Measurements from ENCODE around the gene GPATCH3.
A peak's percentile ranks its signal among the peaks of the same experiment; 100 is the strongest.
"Not testable (repeated sequence)": the region's sequence is repeated elsewhere in the genome, so short reads cannot be mapped to it uniquely, and the experiment has no call there.

The GPATCH3 gene

DNA sequence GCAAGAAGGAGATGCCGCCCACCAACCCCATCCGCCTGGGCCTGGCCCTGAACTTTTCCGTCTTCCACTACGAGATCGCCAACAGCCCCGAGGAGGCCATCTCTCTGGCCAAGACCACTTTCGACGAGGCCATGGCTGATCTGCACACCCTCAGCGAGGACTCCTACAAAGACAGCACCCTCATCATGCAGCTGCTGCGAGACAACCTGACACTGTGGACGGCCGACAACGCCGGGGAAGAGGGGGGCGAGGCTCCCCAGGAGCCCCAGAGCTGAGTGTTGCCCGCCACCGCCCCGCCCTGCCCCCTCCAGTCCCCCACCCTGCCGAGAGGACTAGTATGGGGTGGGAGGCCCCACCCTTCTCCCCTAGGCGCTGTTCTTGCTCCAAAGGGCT, 36.6 kb downstream of the GPATCH3 start:
- no peak for DNase-seq

DNA sequence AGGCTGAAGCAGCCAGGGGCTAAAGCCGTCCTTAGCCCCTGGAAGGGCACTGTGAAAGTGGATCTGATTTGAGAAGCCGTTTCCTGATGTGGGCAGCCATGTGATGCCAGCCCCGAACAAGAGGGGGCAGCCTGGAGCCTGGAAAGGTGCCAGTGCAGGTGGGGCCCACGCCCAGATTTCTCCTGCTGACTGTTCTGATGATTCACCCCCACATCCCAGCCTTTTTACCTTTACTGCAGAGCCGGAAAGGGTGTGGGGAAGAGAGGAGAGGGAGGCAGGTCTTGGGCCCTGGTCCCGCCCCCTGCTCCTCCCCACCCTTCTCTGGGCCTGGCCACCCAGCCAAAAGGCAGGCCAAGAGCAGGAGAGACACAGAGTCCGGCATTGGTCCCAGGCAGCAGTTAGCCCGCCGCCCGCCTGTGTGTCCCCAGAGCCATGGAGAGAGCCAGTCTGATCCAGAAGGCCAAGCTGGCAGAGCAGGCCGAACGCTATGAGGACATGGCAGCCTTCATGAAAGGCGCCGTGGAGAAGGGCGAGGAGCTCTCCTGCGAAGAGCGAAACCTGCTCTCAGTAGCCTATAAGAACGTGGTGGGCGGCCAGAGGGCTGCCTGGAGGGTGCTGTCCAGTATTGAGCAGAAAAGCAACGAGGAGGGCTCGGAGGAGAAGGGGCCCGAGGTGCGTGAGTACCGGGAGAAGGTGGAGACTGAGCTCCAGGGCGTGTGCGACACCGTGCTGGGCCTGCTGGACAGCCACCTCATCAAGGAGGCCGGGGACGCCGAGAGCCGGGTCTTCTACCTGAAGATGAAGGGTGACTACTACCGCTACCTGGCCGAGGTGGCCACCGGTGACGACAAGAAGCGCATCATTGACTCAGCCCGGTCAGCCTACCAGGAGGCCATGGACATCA, 37.2 kb downstream of the GPATCH3 start, which contains the start of gene SFN:
Gene SFN, plus strand, starts transcription at position 369 of the 904 bp plus-strand sequence. Its CDS starts 64 bp downstream, at position 433.
- no peak for DNase-seq

DNA sequence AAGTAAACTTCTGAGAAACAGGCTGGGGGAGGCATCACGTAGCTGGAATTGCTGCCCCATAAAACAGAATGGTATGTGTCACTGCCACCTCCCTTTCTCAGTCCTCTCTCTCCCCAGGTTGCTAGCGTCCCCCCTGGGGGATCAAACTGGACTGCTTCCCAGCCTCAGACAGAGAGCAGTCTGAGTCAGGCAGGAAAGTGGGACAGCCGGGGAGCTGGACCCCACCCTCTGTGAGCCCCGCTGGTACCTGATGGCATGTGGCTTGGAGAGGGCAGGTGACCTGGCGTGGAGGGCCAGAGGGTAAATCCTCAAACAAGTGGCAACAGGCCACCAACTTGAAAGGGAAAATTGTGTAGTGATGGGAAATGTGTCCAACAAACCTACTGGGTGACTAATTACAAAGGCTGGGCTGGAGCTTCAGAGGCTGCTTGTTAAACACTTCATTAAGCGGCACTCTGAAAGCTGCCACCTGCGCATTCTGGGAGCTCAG, 38.3 kb downstream of the GPATCH3 start:
- no peak for DNase-seq

DNA sequence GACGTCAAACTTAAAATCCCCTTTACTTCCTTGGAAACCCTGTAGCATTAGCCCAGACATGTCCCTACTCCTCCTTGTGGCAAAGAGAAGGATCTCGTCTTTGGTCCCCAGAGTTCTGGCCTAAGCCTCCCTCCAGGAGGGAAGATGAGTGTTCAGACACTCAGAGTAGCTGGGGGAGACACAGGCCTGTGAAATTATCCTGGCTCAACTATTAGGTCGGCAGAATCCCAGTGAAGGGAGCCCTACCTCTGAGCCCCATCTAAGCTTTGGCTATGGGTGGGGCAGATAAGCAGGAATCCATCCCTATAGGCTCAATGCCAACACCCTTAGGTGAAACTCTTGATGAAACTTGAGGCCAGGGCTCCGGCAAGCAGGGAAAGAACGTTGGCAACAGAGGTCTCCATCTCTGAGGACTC, 39.0 kb downstream of the GPATCH3 start:
- DNase-seq: no peak

DNA sequence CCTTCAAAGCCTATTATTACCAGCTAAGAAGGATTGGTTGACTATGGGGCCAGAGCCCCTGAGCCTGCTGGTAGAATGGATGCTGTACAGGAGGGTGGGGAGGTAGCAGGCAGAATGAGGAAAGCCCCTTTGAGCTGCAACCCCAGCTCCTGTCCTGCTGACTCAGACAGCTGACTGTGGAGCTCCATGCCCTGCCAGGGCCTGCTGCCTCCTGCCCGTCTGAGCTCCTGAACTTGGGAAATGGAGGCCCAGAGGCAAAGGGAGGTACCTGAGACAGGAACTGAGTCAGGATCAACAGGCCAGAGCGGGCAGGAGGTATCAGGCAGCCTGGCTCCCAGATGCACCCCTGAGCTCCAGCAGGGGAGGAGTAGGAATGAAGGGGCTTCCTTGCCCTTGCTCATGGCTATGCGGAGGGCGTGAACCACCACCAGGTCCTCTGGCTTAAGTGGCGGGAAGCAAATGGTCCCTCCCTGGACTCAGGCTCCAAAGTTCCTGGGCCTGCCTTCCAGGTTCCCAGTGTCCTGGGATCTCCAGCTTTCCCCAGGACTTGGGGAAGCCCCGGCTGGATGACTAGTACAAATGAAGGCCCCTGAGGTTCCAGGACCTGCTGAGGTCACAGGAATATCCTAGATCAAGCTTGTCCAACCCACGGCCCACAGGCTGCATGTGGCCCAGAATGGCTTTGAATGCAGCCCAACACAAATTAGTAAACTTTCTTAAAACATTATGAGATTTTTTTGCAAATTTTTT, 41.2 kb downstream of the GPATCH3 start:
- no peak for DNase-seq

DNA sequence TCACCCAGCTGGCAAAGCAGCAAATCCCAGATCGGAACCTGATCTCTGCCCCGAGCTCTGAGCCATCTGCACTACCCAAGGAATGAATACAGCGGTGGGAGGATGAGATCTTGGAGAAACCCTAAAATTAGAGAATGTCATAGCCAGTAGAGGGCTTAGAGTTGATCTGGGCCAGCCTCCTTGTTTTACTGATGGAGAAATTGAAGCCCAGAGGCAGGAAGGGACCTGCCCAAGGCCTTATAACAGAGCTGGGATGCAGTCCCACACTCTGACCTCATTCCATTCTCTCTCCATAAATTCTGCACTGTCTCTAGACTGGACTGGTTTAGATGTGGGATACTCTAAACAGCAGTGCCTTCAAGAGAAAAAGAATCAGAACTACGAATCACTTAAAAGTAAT, 42.1 kb downstream of the GPATCH3 start:
- peak; percentile 40 for DNase-seq

DNA sequence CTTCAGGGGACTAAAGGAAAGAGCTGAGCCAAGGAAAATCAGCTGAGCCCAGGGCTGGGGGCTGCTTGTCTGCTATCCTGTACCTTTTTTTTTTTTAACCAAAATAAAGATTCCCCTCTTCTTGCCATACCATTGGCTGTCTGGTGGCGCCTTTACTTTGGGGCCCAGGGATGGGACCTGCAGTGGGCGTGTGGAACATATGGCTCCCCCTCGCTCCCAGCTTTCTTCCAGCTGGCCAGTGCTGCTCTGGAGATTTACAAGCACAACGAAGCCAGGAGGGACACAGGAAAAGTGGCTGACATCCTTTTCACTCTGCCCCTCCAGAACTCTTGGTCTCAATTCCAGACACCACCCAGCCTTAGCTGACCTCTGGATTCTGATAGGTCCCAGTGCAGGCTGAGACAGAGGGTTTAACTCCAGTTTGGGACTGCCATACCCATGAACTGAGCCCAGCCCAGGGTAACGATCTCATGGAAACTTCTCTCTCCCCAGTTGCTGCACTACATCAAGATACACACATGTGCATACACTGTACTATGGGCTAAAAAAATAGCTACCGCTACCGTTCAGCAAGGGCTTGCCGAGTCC, 42.7 kb downstream of the GPATCH3 start:
- peak; percentile 56 for DNase-seq

DNA sequence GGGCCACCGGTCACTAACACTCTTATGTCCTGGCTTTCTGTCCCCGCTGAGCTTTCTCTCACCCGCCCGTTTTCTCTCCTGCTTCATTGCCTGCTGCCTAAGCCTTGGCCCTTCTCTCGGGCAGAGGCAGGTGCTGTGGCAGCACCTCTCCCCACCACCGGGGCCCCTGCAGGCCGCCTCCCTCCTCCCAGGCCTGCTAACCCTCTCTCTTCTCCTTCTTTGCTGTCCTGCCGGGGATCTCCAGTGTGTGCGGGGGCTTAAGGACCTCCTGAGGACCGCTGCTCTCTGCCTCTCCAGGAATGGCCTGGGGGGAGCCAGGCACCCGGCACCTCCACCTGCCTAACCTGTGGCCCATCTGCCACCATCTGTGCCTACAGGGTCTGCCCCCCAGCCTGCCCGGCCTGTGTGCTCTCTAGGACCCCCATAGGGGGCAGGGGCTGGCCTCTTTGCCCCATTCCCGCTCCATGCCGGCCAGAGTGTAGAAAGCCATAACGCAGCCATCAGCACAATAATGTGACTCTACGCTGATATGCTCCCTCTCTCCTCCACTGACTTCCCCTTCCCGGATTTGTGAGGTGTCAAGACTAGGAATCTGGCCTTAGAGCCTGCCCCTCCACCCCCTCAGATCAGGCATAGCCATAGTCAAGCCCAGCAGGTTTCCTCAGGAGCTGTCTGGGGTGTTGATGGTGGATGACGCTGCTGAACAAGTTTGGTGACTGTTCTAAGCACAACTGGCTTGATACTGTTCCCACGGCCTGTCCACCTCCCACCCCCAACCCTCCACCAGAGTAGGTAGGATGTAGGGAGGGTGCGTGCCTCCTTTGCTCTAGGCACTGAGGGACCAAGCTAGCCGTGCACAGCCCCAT, 43.4 kb downstream of the GPATCH3 start:
- DNase-seq: no peak

DNA sequence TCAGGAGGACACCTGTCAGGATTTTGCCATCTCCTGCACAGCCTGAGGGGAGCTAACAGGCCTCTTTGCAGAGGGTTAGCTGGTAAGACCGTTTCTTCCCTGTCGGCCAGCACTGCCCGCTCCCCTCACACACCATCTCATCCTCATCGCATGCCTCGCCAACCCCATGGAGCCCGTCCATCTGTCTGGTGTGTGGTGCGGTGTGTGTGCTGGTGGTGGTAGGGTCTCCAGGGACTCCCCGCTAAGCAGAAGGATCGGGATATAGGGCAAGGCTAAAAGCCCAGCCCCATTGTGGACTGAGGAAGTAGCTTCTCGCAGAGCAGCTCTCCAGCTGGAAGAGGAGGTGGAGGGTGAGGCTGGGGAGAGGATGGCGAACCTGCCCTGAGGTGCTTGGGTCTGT, 44.1 kb downstream of the GPATCH3 start:
- DNase-seq: no peak

DNA sequence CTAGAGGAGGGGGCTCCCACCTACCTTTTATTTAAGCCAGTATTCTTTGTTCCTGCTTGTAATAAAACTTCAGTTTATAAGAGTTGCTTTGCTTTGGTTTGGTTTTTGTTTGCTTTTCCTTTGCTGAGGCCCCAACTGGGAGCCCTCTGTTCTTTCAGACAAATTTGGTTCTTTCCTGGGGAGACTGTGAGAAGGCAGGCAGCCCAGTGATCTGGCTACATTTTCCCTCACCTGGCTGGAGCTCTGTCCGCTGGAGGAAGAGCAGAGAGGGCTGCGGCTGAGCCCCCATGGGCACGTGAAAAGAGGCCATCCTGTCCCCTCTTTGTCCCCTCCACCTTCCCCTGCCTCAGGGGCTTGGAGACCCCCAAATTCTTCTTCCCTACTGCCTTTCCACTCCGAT, 44.6 kb downstream of the GPATCH3 start:
- DNase-seq: no peak

DNA sequence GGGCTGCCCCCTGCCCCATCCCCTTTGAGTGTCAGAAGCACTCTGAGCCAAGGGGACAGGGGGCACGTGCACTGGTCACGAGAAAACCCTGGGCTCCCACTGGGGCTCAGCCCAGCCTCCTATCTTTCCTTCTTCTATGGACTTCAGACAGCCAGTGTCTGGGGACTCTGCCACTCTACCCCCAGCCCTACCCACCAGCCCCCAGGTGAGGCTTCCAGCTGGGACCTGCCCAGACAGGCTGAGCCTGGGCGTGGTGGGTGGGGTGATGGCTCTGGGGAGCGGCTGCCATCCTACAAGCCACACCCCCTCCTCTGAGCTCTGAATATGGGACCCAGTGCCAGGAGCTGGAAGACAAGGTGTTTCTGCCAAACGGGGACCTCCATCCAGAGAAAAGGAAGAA, 45.4 kb downstream of the GPATCH3 start:
- DNase-seq: no peak

DNA sequence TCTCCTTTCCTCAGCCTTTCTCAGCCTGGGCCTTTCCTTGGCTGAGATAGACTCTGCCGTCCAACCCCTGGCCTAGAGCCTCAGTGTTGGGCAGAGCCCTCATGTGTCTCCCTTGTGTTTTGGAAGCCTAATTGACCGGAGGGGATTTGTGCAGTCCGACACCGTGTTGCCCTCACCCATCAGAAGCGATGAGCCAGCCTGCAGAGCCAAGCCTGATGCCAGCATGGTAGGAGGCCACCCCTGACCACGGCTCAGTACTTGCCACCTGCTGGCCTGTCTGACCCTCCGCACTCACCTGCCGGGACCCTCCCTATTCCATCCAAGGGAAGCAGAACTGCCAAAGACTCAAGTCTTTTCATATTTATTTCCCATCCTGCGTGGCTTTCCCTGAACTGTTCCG, 46.7 kb downstream of the GPATCH3 start:
- no peak for DNase-seq

DNA sequence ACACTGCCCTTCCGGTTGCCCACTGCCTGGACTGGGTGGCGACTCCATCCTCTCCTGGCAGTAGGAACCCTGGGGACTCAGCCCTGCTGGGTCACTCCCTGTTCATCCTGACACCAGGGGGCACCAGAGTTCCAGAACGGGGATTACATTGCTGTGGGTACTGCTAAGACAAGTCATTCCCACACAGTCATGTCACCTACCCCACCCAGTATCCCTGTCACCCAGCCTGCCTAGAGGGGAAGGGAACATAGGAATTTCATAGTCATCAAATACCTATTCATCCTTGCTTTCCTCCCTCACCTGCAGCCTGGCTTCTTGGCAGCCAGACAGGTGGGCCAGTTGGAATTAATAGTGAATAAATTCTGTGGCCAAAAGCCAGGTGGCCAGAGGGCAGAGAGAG, 47.1 kb downstream of the GPATCH3 start:
- no peak for DNase-seq

DNA sequence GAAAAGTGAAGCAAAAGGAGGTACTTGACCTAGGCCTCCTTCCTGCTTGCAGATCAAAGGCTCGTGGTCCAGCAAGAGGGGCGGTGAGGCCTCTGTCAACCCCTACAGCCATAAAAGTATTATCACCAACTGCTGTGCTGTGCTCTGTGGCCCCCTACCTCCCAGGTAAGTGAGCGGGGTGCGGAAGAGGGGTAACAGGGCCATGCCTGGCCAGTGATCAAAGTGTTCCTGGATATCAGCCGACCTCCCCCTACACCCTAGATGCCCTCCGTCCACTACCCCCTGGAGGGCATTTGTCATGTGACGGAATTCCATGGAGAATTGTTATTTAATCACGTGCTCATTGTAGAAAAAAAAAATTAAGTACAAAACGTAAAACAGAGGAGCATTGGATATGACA, 47.6 kb downstream of the GPATCH3 start:
- DNase-seq: no peak

DNA sequence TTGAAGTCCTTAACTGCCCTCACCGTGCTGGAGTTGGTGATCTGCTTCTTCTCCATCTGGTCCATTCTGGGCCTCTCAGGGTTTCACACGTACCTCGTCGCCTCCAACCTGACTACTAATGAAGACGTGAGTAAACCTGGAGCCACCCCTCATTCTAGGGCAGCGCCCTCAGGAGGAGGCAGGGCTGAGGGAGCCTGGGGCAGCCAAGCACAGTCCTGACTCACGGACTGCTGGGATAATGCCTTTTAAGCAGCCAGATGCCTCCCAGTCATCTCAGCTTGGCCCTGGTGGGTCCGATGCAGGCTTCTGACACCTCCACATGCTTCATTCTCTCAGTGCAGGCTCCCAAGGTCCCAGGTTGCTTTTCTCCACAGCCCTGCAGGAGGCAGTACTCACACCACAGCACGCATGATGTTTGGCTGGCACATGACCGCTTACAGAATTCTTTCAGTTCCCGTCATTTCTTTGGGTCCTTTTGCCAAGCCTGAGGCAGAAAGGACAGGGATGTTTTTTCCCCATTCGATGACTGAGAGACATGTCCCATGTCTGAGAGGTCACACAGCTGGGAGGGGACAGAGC, 49.1 kb downstream of the GPATCH3 start:
- DNase-seq: no peak

DNA sequence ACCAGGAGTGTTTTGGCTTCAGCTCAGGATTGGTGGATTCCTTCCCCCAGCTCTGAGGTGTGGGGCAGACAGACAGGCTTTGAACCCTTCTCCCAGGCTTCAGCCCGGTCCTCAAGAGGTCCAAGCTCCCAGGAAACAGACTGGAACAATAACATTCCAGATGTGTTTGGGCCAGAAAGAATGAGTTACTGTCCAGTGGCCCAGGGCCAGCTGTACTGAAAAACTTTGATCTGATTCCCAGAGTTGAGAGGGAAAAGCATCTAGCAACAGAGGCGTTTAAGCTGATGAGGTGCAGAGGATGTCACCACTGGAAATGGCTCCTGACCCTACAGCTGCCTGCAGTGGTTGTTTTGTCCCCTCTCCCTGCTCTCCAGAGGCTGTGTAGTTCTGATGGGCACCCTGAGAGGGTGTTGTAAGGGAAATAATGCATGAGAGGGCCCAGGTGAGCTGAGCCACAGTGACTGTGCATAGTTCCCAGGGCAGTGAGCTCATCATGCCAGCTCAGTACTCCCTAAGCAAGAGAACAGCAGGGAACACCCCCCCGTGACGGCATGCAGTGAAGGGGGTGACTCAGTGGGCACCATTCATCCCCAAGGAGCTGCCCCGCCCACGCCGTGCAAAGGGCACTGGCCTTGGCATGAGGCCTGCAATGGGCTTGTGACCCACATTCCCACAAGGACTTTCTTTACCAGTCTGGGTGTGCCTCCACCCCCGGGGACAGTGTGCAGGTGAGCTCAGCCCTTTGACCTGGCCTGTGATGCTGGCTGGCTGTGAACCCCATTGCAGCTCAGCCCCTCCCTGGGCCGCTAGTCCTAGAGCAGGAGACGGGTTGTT, 51.1 kb downstream of the GPATCH3 start:
- no peak for DNase-seq

DNA sequence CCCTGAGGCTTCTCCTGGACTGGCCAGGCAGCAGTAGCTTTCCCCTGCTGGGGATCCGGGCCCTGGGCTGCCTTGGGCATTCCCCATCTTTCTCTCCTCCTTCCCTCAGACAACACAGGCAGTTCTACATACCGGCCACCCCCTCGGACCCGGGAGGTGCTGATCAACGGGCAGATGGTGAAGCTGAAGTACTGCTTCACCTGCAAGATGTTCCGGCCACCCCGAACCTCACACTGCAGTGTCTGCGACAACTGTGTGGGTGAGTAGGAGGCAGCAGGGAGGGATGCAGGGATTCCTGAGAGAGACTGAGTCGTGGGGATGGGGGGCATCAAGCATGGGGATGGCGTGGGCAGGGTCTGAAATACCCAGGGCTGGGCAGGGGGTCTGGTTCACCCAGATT, 51.8 kb downstream of the GPATCH3 start:
- no peak for DNase-seq

DNA sequence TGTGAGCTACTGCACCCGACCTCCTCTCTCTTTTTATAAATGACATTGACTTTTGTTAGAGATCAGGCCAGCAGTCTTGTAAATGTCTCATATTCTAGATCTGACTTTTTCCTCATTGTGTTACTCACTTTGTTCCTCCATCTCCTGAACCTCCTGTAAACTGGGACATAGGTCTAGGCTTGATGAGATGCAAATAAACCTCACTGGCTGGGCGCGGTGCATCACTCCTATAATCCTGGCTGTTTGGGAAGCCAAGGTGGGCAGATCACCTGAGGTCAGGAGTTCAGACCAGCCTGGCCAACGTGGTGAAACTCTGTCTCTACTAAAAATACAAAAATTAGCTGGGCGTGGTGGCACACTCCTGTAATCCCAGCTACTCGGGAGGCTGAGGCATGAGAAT, 52.4 kb downstream of the GPATCH3 start:
- DNase-seq: not testable (repeated sequence)

DNA sequence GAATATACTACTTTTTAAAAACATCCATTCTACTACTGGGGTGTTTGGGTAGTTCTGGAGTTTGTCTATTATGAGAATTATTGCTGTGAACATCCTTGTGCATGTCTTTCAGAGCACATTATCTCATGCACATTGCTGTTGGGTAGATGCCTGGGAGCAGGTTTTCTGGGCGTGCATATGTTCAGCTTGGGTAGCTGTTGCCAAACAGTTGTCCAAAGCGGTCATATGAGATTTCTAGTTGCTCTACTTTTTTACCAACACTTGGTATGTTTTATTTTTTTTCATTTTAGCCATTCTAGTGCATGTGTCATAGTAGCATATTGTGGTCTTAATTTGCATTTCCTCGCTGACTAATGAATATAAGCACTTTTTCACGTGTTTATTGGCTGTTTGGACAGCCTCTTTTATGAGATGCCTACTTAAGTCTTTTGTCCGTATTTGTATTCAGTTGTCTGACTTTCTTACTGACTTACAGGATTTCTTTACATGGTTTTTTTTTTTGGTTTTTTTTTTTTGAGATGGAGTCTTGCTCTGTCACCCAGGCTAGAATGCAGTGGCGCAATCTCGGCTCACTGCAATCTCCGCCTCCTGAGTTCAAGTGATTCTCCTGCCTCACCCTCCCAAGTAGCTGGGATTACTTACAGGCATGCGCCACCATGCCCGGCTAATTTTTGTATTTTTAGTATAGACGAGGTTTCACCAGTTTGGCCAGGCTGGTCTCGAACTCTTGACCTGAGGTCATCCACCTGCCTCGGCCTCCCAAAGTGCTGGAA, 55.7 kb downstream of the GPATCH3 start:
- DNase-seq: no peak
